ENCODE measurements around the gene SH3TC1. TPM values are rescaled to one million over a fixed set of nuclear protein-coding genes. Genes with fewer than 3 reads are reported as not detected.

SH3TC1 gene
- total and polyA plus RNA-seq, 2 of the 13 experiments (the other 11 are each of a cell fraction or from before 2014, with no cell fraction given) = 14.9 to 21.8 TPM

DNA sequence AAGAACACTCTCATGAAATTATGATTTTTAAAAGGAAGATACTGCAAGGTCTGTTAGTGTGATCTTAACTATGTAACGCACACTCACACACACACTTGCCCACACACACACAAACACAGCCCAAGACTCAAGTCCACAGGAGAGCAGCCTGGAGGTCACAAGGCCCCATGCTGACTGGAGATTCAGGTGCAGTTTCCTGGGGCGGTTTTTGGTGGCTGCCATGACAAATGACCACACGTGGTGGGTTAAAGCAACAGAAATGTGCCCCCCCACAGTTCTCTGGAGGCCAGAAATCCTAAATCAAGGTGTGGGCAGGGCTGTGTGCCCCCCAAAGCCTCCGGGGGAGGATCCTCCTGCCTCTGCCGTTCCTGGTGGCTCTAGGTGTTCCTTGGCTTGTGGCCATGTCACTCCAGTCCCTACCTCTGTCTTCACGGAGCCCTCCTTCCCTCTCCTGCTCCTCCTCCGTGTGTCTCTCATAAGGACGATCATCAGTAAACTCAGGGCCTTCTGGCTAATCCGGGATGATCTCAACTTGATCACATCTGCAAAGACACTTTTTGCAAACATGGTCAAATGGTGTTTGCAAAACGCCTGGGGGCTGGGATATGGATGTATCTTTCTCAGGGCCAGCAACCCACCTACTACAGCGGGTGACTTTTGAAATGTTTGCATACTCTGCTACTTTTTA, 60.8 kb downstream of the SH3TC1 start (continued):
- TF ChIP-seq, protein P1, sequence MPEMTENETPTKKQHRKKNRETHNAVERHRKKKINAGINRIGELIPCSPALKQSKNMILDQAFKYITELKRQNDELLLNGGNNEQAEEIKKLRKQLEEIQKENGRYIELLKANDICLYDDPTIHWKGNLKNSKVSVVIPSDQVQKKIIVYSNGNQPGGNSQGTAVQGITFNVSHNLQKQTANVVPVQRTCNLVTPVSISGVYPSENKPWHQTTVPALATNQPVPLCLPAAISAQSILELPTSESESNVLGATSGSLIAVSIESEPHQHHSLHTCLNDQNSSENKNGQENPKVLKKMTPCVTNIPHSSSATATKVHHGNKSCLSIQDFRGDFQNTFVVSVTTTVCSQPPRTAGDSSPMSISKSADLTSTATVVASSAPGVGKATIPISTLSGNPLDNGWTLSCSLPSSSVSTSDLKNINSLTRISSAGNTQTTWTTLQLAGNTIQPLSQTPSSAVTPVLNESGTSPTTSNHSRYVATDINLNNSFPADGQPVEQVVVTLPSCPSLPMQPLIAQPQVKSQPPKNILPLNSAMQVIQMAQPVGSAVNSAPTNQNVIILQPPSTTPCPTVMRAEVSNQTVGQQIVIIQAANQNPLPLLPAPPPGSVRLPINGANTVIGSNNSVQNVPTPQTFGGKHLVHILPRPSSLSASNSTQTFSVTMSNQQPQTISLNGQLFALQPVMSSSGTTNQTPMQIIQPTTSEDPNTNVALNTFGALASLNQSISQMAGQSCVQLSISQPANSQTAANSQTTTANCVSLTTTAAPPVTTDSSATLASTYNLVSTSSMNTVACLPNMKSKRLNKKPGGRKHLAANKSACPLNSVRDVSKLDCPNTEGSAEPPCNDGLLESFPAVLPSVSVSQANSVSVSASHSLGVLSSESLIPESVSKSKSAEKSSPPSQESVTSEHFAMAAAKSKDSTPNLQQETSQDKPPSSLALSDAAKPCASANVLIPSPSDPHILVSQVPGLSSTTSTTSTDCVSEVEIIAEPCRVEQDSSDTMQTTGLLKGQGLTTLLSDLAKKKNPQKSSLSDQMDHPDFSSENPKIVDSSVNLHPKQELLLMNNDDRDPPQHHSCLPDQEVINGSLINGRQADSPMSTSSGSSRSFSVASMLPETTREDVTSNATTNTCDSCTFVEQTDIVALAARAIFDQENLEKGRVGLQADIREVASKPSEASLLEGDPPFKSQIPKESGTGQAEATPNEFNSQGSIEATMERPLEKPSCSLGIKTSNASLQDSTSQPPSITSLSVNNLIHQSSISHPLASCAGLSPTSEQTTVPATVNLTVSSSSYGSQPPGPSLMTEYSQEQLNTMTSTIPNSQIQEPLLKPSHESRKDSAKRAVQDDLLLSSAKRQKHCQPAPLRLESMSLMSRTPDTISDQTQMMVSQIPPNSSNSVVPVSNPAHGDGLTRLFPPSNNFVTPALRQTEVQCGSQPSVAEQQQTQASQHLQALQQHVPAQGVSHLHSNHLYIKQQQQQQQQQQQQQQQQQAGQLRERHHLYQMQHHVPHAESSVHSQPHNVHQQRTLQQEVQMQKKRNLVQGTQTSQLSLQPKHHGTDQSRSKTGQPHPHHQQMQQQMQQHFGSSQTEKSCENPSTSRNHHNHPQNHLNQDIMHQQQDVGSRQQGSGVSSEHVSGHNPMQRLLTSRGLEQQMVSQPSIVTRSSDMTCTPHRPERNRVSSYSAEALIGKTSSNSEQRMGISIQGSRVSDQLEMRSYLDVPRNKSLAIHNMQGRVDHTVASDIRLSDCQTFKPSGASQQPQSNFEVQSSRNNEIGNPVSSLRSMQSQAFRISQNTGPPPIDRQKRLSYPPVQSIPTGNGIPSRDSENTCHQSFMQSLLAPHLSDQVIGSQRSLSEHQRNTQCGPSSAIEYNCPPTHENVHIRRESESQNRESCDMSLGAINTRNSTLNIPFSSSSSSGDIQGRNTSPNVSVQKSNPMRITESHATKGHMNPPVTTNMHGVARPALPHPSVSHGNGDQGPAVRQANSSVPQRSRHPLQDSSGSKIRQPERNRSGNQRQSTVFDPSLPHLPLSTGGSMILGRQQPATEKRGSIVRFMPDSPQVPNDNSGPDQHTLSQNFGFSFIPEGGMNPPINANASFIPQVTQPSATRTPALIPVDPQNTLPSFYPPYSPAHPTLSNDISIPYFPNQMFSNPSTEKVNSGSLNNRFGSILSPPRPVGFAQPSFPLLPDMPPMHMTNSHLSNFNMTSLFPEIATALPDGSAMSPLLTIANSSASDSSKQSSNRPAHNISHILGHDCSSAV (CRISPR knock-in tag; IDR thresholded peaks at IDR 0.05; ENCODE audit: borderline replicate concordance) = no peak

DNA sequence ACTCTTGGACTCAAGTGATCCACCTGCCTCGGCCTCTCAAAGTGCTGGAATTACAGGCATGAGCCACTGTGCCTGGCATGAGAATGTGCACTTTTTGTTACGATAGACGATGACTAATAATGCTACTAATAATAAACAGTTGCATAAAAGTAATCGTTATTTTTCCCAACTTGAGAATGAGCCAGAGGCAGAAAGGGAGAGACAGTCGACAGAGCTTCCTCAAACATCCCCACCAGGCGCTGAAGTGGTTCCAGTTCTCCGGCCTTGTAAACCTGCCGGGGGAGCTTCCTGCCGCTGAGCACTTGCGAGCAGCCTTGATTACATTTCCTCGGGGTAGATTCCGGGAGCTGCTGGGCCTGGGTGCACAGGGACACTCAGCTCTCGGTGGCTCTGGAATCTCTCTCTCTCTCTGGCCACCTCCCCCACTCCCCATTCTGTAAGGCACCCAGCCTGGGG, 61.6 kb downstream of the SH3TC1 start:
- in situ Hi-C loops (cut with HindIII; ENCODE audit: extremely low pct_ligation_motif_present, low pct_unique_long_range_greater_than_20kb) (no loop called here), intact Hi-C loops (cut with micrococcal nuclease; ENCODE audit: unreplicated experiment) (no loop called here)
- ATAC-seq = peak; percentile 10; the same call in 2 of the 3 replicates
- TF ChIP-seq DMAP1 (CRISPR knock-in tag; IDR thresholded peaks at IDR 0.05) = no peak
- TF ChIP-seq SNRNP70 (IDR thresholded peaks at IDR 0.05; ENCODE audit: low read depth, low read length) = no peak
- no peak for TF ChIP-seq TBL1XR1 (IDR thresholded peaks at IDR 0.05; ENCODE audit: borderline replicate concordance, low read length, partially characterized antibody)
- no peak for TF ChIP-seq RELA (CRISPR knock-in tag; IDR thresholded peaks at IDR 0.05)
- H3K9ac ChIP-seq (ENCODE audit: insufficient read depth, low read depth, low read length) = no peak overlapping the region
- H3K4me2 ChIP-seq (ENCODE audit: low read depth, low read length) = no peak overlapping the region
- no peak overlapping the region for H3K27ac ChIP-seq (ENCODE audit: extremely low read length, insufficient read depth, low read length)
- WGBS (ENCODE audit: low lambda C conversion rate) = 27% methylated on average over 8 of the region's 13 CpGs
- ChIA-PET POLR2A (no interaction called here), CTCF (ENCODE audit: low intra/inter-chr PET ratio, low total read pairs) (no interaction called here)
- H3K4me1 ChIP-seq (ENCODE audit: insufficient read depth, low read length) = peaks cover 32% of the 10 kb centered on the region
- no peak for FAIRE-seq
- peaks cover 11 to 47% of the 10 kb centered on the region in 2 experiments; a peak in 4 of 5 replicates for H3K27me3 ChIP-seq (ENCODE audit: control insufficient read depth in 1 of 2, insufficient read depth in 2 of 2, low read length in 2 of 2)
- no peak overlapping the region for H2AFZ ChIP-seq (ENCODE audit: low read length)
- H3K9me3 ChIP-seq (ENCODE audit: low read length) = no peaks in the 10 kb centered on the region
- no peaks in the 10 kb centered on the region for H4K20me1 ChIP-seq (ENCODE audit: insufficient read depth, low read length)
- DNase-seq (ENCODE audit: low spot score) = no peak
- H3K79me2 ChIP-seq (ENCODE audit: insufficient read depth, low read length) = no peaks in the 10 kb centered on the region
- no peak overlapping the region for H3K4me3 ChIP-seq (replicated peaks in 1 of 3; ENCODE audit: insufficient read depth in 1 of 3, low read depth in 2 of 3, low read length in 3 of 3)
- no TSS peak for BruUV-seq (replicated peaks)
- H3K36me3 ChIP-seq (replicated peaks in 1 of 2; ENCODE audit: control insufficient read depth in 1 of 2, insufficient read depth in 2 of 2, low read length in 2 of 2) = no peaks in the 10 kb centered on the region

All from HepG2 (cell line).